OCI-LY1 (cell line): ENCODE measurements around the gene AP2A2.

Experiments
- H2AFZ ChIP-seq: fragments of 200-600 bp; sonication (generic), shearing (Covaris generic); 2 replicates; pipeline ENCODE4 v1.6.0; 2014; ENCODE audit warnings: antibody characterized with exemption, mild to moderate bottlenecking, low read length
- H3F3A ChIP-seq: fragments of 200-600 bp; sonication (generic), shearing (Covaris generic); 2 replicates; pipeline ENCODE4 v1.6.0; 2014; ENCODE audit warnings: mild to moderate bottlenecking, antibody characterized with exemption, low read length, moderate library complexity; ENCODE audit not compliant: insufficient read depth
- H3K27ac ChIP-seq: fragments of 200-600 bp; sonication (generic); 2 replicates; pipeline ENCODE4 v1.5.1; 2014; ENCODE audit warnings: low read length, mixed run types, mild to moderate bottlenecking, low read depth; ENCODE audit not compliant: poor library complexity, severe bottlenecking
- H3K27me3 ChIP-seq: fragments of 200-600 bp; sonication (generic); 2 replicates; pipeline ENCODE4 v1.6.0; 2014; ENCODE audit warnings: antibody characterized with exemption, mild to moderate bottlenecking, low read length, moderate library complexity; ENCODE audit not compliant: insufficient read depth
- H3K36me3 ChIP-seq: fragments of 200-600 bp; sonication (generic); 2 replicates; pipeline ENCODE4 v1.6.1; 2014; ENCODE audit warnings: mild to moderate bottlenecking, antibody characterized with exemption, low read length, moderate library complexity, mixed read lengths; ENCODE audit not compliant: insufficient read depth
- H3K4me1 ChIP-seq: fragments of 200-600 bp; sonication (generic); 2 replicates; pipeline ENCODE4 v1.5.1; 2014; ENCODE audit warnings: mild to moderate bottlenecking, low read length, moderate library complexity; ENCODE audit not compliant: insufficient read depth, severe bottlenecking
- H3K4me2 ChIP-seq: fragments of 200-600 bp; sonication (generic), shearing (Covaris generic); 2 replicates; pipeline ENCODE4 v1.6.1; 2014; ENCODE audit warnings: low read length
- H3K4me3 ChIP-seq: fragments of 200-600 bp; sonication (generic); 2 replicates; pipeline ENCODE4 v1.5.1; 2014; ENCODE audit warnings: low read length, low read depth, mild to moderate bottlenecking, mixed read lengths; ENCODE audit not compliant: poor library complexity, severe bottlenecking
- H3K79me2 ChIP-seq: fragments of 200-600 bp; shearing (Covaris generic); 2 replicates; pipeline ENCODE4 v1.6.1; 2016; ENCODE audit warnings: mixed run types, low read length, mixed read lengths; ENCODE audit not compliant: insufficient read depth
- H3K9ac ChIP-seq: fragments of 200-600 bp; sonication (generic), shearing (Covaris generic); 2 replicates; pipeline ENCODE4 v1.6.1; 2014; ENCODE audit warnings: mild to moderate bottlenecking, low read length, mixed read lengths
- H3K9me2 ChIP-seq: fragments of 200-600 bp; sonication (generic), shearing (Covaris generic); 2 replicates; pipeline ENCODE4 v1.6.1; 2014; ENCODE audit warnings: low read depth, mild to moderate bottlenecking, low read length, mixed read lengths
- H3K9me3 ChIP-seq: fragments of 200-600 bp; shearing (Covaris generic); 2 replicates; pipeline ENCODE4 v1.6.1; 2014; ENCODE audit warnings: low read length, mixed read lengths
- H4K20me1 ChIP-seq: fragments of 200-600 bp; sonication (generic), shearing (Covaris generic); 2 replicates; pipeline ENCODE4 v1.6.0; 2016; ENCODE audit warnings: mild to moderate bottlenecking, low read length; ENCODE audit not compliant: insufficient read depth
- EZH2 ChIP-seq: fragments of 200-600 bp; sonication (generic), shearing (Covaris generic); IDR thresholded peaks from 2 replicates; pipeline ENCODE4 v1.8.0; 2017; ENCODE audit warnings: borderline replicate concordance, mixed run types, mild to moderate bottlenecking, antibody characterized with exemption, low read length, moderate library complexity, mixed read lengths
- TF ChIP-seq, protein P1 (sequence below): fragments of 200-600 bp; sonication (generic), shearing (Covaris generic); IDR thresholded peaks from 2 replicates; pipeline ENCODE4 v1.5.1; 2017; ENCODE audit warnings: mild to moderate bottlenecking, antibody characterized with exemption, low read length, moderate library complexity, mixed read lengths

The AP2A2 gene

GRCh38 chr11:1012740-1013630, 87.3 kb downstream of the AP2A2 start:
- TF ChIP-seq EZH2 = no peak
- TF ChIP-seq, protein P1, sequence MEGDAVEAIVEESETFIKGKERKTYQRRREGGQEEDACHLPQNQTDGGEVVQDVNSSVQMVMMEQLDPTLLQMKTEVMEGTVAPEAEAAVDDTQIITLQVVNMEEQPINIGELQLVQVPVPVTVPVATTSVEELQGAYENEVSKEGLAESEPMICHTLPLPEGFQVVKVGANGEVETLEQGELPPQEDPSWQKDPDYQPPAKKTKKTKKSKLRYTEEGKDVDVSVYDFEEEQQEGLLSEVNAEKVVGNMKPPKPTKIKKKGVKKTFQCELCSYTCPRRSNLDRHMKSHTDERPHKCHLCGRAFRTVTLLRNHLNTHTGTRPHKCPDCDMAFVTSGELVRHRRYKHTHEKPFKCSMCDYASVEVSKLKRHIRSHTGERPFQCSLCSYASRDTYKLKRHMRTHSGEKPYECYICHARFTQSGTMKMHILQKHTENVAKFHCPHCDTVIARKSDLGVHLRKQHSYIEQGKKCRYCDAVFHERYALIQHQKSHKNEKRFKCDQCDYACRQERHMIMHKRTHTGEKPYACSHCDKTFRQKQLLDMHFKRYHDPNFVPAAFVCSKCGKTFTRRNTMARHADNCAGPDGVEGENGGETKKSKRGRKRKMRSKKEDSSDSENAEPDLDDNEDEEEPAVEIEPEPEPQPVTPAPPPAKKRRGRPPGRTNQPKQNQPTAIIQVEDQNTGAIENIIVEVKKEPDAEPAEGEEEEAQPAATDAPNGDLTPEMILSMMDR = no peak
- no peaks in the 10 kb centered on the region for H4K20me1 ChIP-seq
- no peaks in the 10 kb centered on the region for H3K27me3 ChIP-seq
- no peaks in the 10 kb centered on the region for H3K79me2 ChIP-seq
- no peaks in the 10 kb centered on the region for H3K9me3 ChIP-seq
- H2AFZ ChIP-seq = no peak overlapping the region
- H3K4me3 ChIP-seq = no peak overlapping the region
- H3K27ac ChIP-seq = no peak overlapping the region
- H3K9me2 ChIP-seq = no peaks in the 10 kb centered on the region
- no peak overlapping the region for H3K4me2 ChIP-seq
- H3K9ac ChIP-seq = no peak overlapping the region
- no peaks in the 10 kb centered on the region for H3K4me1 ChIP-seq
- H3K36me3 ChIP-seq = peaks cover 34% of the 10 kb centered on the region
- H3F3A ChIP-seq = no peaks in the 10 kb centered on the region

GRCh38 chr11:1013631-1013935, 87.9 kb downstream of the AP2A2 start:
- Histone ChIP-seq H3K79me2 (no peaks in the 10 kb centered on the region), H3K4me1 (no peaks in the 10 kb centered on the region), H3K4me2 (no peak overlapping the region), H3K9me2 (no peaks in the 10 kb centered on the region), H3F3A (no peaks in the 10 kb centered on the region), H3K36me3 (peaks cover 34% of the 10 kb centered on the region), H3K9me3 (no peaks in the 10 kb centered on the region), H3K9ac (no peak overlapping the region), H3K27me3 (no peaks in the 10 kb centered on the region), H3K27ac (no peak overlapping the region), H4K20me1 (no peaks in the 10 kb centered on the region), H3K4me3 (no peak overlapping the region), H2AFZ (no peak overlapping the region)
- TF ChIP-seq, protein P1 = no peak
- TF ChIP-seq EZH2 = no peak

DNA sequence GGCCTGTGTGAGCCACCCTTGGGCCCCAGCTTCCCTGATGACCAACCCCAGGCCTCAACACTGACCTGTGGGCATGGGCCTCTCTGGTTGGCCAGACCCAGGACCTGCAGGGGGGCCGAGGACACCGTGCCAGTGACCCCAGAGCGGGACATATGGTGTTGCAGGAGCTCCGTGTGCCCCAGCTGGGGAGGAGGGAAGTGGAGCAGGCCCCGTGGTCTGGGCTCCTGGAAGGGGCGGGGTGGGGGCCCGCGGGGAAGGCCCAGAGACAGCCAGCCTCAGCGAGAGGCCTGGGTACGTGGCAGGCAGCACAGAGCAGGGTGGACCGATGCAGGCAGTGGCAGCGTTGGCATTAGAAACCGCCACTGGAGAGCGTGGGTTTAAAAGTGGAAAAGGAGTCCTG, 88.6 kb downstream of the AP2A2 start:
- Histone ChIP-seq H4K20me1 (no peaks in the 10 kb centered on the region), H3F3A (no peaks in the 10 kb centered on the region), H3K9me2 (no peaks in the 10 kb centered on the region), H2AFZ (no peak overlapping the region), H3K4me2 (no peak overlapping the region), H3K4me1 (no peaks in the 10 kb centered on the region), H3K9me3 (no peaks in the 10 kb centered on the region), H3K27ac (no peak overlapping the region), H3K79me2 (no peaks in the 10 kb centered on the region), H3K27me3 (no peaks in the 10 kb centered on the region), H3K36me3 (peaks cover 29% of the 10 kb centered on the region), H3K9ac (no peak overlapping the region), H3K4me3 (no peak overlapping the region)
- TF ChIP-seq EZH2 = no peak

DNA sequence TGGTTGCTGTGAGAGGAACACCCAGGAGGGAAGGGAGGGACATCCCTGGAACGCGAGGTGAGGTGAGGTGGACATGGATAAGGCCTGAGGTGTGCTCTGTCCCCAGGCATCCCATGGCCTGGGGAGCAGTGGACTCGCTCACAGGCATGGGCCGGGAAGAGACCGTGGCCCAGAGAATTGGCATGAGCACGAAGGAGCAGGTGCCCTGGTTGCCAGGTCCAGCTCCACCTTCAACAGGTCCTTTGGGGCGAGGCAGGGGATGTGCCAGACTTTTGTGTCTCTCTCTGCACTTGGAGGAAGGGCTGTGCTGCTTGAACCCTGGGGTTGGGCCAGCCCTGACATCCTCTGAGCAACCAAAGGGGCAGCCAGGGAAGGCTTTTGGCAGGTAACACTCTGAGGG, 89.4 kb downstream of the AP2A2 start:
- no peak overlapping the region for H3K4me3 ChIP-seq
- H4K20me1 ChIP-seq = no peaks in the 10 kb centered on the region
- H3K9ac ChIP-seq = no peak overlapping the region
- H3K36me3 ChIP-seq = peaks cover 21% of the 10 kb centered on the region
- no peaks in the 10 kb centered on the region for H3K4me1 ChIP-seq
- H3K9me2 ChIP-seq = no peaks in the 10 kb centered on the region
- H3K27me3 ChIP-seq = no peaks in the 10 kb centered on the region
- H3K27ac ChIP-seq = no peak overlapping the region
- TF ChIP-seq, protein P1 = no peak
- no peak for TF ChIP-seq EZH2
- H3K79me2 ChIP-seq = no peaks in the 10 kb centered on the region
- H3K9me3 ChIP-seq = no peaks in the 10 kb centered on the region
- H2AFZ ChIP-seq = no peak overlapping the region
- no peaks in the 10 kb centered on the region for H3F3A ChIP-seq
- no peak overlapping the region for H3K4me2 ChIP-seq
